SK-N-SH (cell line): Measurements from ENCODE around the gene GTF2I. TPM values are rescaled to one million over a fixed set of nuclear protein-coding genes. Genes with fewer than 3 reads are reported as not detected.

Experiments
- CTCF ChIA-PET: fragments of 300-600, 350-600 bp; formaldehyde crosslinking; extraction: SDS; loops from one replicate; lab custom pipeline; 2021; lab: Yijun Ruan, JAX
- POLR2A ChIA-PET: fragments of 350-600 bp; sonication (Branson Sonifier 250); formaldehyde crosslinking; extraction: SDS; loops from one replicate; lab custom pipeline; 2020; ENCODE audit warnings: antibody characterized with exemption, inconsistent platforms; lab: Yijun Ruan, JAX
- DNase-seq: peaks from one replicate; pipeline ENCODE4 v3.0.0; 2012
- H2AFZ ChIP-seq: fragments of 200-600 bp; sonication (generic); 2 replicates; pipeline ENCODE4 v1.8.1; 2016; ENCODE audit warnings: antibody characterized with exemption, mild to moderate bottlenecking, low read depth
- H3F3A ChIP-seq: fragments of 200-600 bp; sonication (generic); replicated peaks from 2 replicates; pipeline ENCODE3; 2016; ENCODE audit warnings: antibody characterized with exemption, mild to moderate bottlenecking; ENCODE audit not compliant: insufficient read depth
- H3K27ac ChIP-seq, 2 experiments: fragments of 200-500 bp in 1 of 2; fragments of 200-600 bp in 1 of 2; sonication (Bioruptor generic) in 1 of 2; sonication (generic), shearing (Covaris generic) in 1 of 2; 2 replicates each; pipeline versions ENCODE4 v1.5.1 to v1.6.1; 2014 to 2016; ENCODE audit warnings: low read depth in 2 of 2, inconsistent platforms in 1 of 2, low read length in 1 of 2, mild to moderate bottlenecking in 1 of 2, mixed read lengths in 1 of 2
- H3K27me3 ChIP-seq: fragments of 200-600 bp; sonication (generic), shearing (Covaris generic); 2 replicates; pipeline ENCODE4 v1.6.1; 2016; ENCODE audit warnings: mixed run types; ENCODE audit not compliant: insufficient read depth
- H3K36me3 ChIP-seq, 2 experiments: fragments of 200-500 bp in 1 of 2; fragments of 200-600 bp in 1 of 2; sonication (Bioruptor generic) in 1 of 2; sonication (generic) in 1 of 2; replicated peaks in 1 of 2; 2 replicates each; pipeline versions ENCODE3 to v1.5.1; 2014 to 2016; ENCODE audit warnings: low read length in 1 of 2, mild to moderate bottlenecking in 1 of 2; ENCODE audit not compliant: insufficient read depth in 2 of 2, control insufficient read depth in 1 of 2
- H3K4me1 ChIP-seq, 2 experiments: fragments of 200-500 bp in 1 of 2; fragments of 200-600 bp in 1 of 2; sonication (Bioruptor generic) in 1 of 2; sonication (generic), shearing (Covaris generic) in 1 of 2; 2 replicates each; pipeline versions ENCODE4 v1.5.1 to v1.6.1; 2014 to 2016; ENCODE audit warnings: low read depth in 1 of 2, low read length in 1 of 2, mixed run types in 1 of 2; ENCODE audit not compliant: insufficient read depth in 2 of 2, control insufficient read depth in 1 of 2
- H3K4me2 ChIP-seq: fragments of 200-600 bp; sonication (generic), shearing (Covaris generic); 2 replicates; pipeline ENCODE4 v1.6.1; 2017; ENCODE audit warnings: mixed run types
- H3K4me3 ChIP-seq, 2 experiments: fragments of 200-500 bp in 1 of 2; fragments of 200-600 bp in 1 of 2; sonication (Bioruptor generic) in 1 of 2; sonication (generic), shearing (Covaris generic) in 1 of 2; 2 replicates each; pipeline versions ENCODE4 v1.5.1 to v1.8.1; 2014 to 2016; ENCODE audit warnings: low read depth in 2 of 2, inconsistent platforms in 1 of 2, low read length in 1 of 2, mild to moderate bottlenecking in 1 of 2, mixed read lengths in 1 of 2, moderate library complexity in 1 of 2
- H3K79me2 ChIP-seq: fragments of 200-600 bp; sonication (generic); 2 replicates; pipeline ENCODE4 v1.8.1; 2017; ENCODE audit warnings: mild to moderate bottlenecking; ENCODE audit not compliant: insufficient read depth
- H3K9ac ChIP-seq: fragments of 200-600 bp; sonication (generic); 2 replicates; pipeline ENCODE4 v1.6.1; 2017; ENCODE audit warnings: mixed run types
- H3K9me2 ChIP-seq: fragments of 200-600 bp; sonication (generic); 2 replicates; pipeline ENCODE4 v1.6.1; 2017; ENCODE audit warnings: mixed run types
- H3K9me3 ChIP-seq: fragments of 200-600 bp; sonication (generic); 2 replicates; pipeline ENCODE4 v1.6.1; 2017; ENCODE audit warnings: mixed run types, mild to moderate bottlenecking, moderate library complexity
- H4K20me1 ChIP-seq: fragments of 200-600 bp; sonication (generic); 2 replicates; pipeline ENCODE4 v1.6.1; 2017; ENCODE audit warnings: mild to moderate bottlenecking, mixed run types; ENCODE audit not compliant: insufficient read depth
- CHD2 ChIP-seq: fragments of 150-350 bp; IDR thresholded peaks from 2 replicates; pipeline ENCODE4 v1.6.1; 2018; ENCODE audit warnings: low read length; ENCODE audit not compliant: partially characterized antibody
- GABPA ChIP-seq: IDR thresholded peaks from 2 replicates; pipeline ENCODE4 v1.4.0; 2012; ENCODE audit warnings: low read depth, mild to moderate bottlenecking
- GATA2 ChIP-seq: sonication (generic); formaldehyde crosslinking; IDR thresholded peaks from 2 replicates; pipeline ENCODE4 v1.5.0; 2020; ENCODE audit warnings: mild to moderate bottlenecking, missing genetic modification reagents
- IRF3 ChIP-seq: fragments of 150-350 bp; IDR thresholded peaks from 2 replicates; pipeline ENCODE4 v1.6.1; 2016; ENCODE audit warnings: mild to moderate bottlenecking, low read depth, low read length
- JUND ChIP-seq: IDR thresholded peaks from 2 replicates; pipeline ENCODE4 v1.4.0; 2012
- MXI1 ChIP-seq: IDR thresholded peaks from 2 replicates; pipeline ENCODE4 v1.6.1; 2012; ENCODE audit warnings: mild to moderate bottlenecking, low read depth, low read length, improper control_type of control experiment
- RCOR1 ChIP-seq: fragments of 150-350 bp; IDR thresholded peaks from 2 replicates; pipeline ENCODE4 v1.6.1; 2017; ENCODE audit warnings: antibody characterized with exemption, low read length
- REST ChIP-seq: IDR thresholded peaks from 2 replicates; pipeline ENCODE4 v1.6.1; 2012; ENCODE audit warnings: mild to moderate bottlenecking, low read depth, low read length, moderate library complexity
- TCF12 ChIP-seq: IDR thresholded peaks from 2 replicates; pipeline ENCODE4 v1.4.0; 2012
- TEAD4 ChIP-seq: IDR thresholded peaks from 2 replicates; pipeline ENCODE4 v1.4.0; 2012; ENCODE audit warnings: mild to moderate bottlenecking, borderline replicate concordance; ENCODE audit not compliant: insufficient read depth
- whole genome bisulfite sequencing: methylation state at CpG from one replicate; pipeline ENCODE4 v1.1.6; 2017; ENCODE audit warnings: low lambda C conversion rate; 5-methylcytosine and 5-hydroxymethylcytosine counted together
- polyA plus RNA-seq, 3 experiments: library from polyadenylated mRNA; depleted of rRNA; stranded (reverse); fragments of >200 nt; gene quantifications; 2 replicates each; pipeline ENCODE4 v1.2.3, GENCODE V29; 2012

The GTF2I gene
- polyA plus RNA-seq, 1 of the 3 experiments (the other 2 are of a cell fraction) = 90.5 TPM

DNA sequence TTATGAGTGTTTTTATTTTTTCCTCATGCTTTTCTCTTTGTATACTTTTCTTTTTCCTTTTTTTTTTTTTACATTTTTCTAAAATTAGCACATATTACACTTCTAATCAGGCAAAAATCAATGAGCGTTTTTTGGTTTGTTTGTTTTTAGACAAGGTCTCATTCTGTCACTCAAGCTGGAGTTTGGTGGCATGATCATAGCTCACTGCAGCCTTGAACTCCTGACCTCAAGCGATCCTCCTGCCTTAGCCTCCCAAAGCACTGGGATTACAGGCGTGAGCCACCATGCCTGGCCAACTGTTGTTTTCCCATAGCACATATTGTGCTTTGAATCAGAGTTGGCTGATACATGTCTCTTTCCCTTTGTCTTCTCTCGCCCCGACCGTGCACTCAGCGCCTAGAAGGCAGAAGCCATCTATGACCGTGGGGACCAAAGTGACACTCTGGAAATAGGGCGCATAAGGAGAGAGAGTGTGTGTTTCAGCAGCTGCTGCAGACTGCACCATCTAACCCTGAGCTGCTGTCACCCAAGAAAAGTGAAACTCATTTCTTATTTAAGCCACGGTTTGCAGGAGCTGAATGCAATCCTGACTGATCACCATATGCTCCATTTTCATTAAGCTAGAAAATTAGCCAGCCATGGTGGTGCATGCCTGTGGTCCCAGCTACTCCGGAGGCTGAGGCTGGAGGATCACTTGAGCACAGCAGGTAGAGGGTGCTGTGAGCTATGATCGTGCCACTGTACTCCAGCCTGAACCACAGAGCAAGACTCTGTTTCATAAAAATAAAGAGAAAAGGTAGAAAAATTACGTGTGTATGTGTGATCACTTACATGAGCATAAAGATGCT, 41.4 kb upstream of the GTF2I start:
- no peaks in the 10 kb centered on the region for H3K27me3 ChIP-seq
- H4K20me1 ChIP-seq = no peaks in the 10 kb centered on the region
- H3K9ac ChIP-seq = no peak overlapping the region
- no peaks in the 10 kb centered on the region for H3K9me3 ChIP-seq
- H3F3A ChIP-seq = peaks cover 8% of the 10 kb centered on the region
- H3K4me3 ChIP-seq = no peak overlapping the region
- 93% methylated on average over 13 of the region's 13 CpGs for WGBS
- DNase-seq = no peak
- ChIA-PET CTCF (interaction anchor here (0.6 to 0.9 kb wide), 3 partner anchors 15 to 199 kb away, joined by 3 read pairs; no protein-coding TSS in a partner anchor), POLR2A (no interaction called here)
- no peak overlapping the region for H3K27ac ChIP-seq
- H3K79me2 ChIP-seq = no peaks in the 10 kb centered on the region
- TF ChIP-seq RCOR1 (no peak), GABPA (no peak), MXI1 (no peak), CHD2 (no peak), REST (no peak), TCF12 (no peak)
- H2AFZ ChIP-seq = no peak overlapping the region
- H3K36me3 ChIP-seq = no peaks in the 10 kb centered on the region
- H3K9me2 ChIP-seq = no peaks in the 10 kb centered on the region
- H3K4me2 ChIP-seq = no peak overlapping the region
- H3K4me1 ChIP-seq = peaks cover 0 to 13% of the 10 kb centered on the region in 2 experiments; a peak in 1 of 4 replicates

- Histone ChIP-seq H3K36me3 (no peaks in the 10 kb centered on the region), H3K4me1 (peaks cover 0 to 12% of the 10 kb centered on the region in 2 experiments; a peak in 1 of 4 replicates), H3K4me3 (no peak overlapping the region), H3K79me2 (no peaks in the 10 kb centered on the region), H3K27me3 (no peaks in the 10 kb centered on the region), H3K27ac (peak overlapping the region in 1 of 2 experiments; percentile 1; a peak in 1 of 4 replicates), H3K9me2 (no peaks in the 10 kb centered on the region), H3F3A (peaks cover 8% of the 10 kb centered on the region), H4K20me1 (no peaks in the 10 kb centered on the region), H3K4me2 (no peak overlapping the region), H3K9ac (no peak overlapping the region), H3K9me3 (no peaks in the 10 kb centered on the region), H2AFZ (0 out of 2 replicates have a peak overlapping the region, but pooled peaks have one; percentile 30)
- ChIA-PET POLR2A (no interaction called here), CTCF (interaction anchor here (0.9 to 2.0 kb wide), 3 partner anchors 11 to 200 kb away, joined by 3 to 8 read pairs (median 3); no protein-coding TSS in a partner anchor)
- TF ChIP-seq JUND (no peak), MXI1 (no peak), IRF3 (no peak), GATA2 (CRISPR knock-in tag) (0 out of 2 replicates have a peak, but pooled peaks have one; percentile 14), TEAD4 (no peak)
- DNase-seq = peak; percentile 54
- 73% methylated on average over 6 of the region's 9 CpGs for WGBS
These were observed 40.3 kb upstream of the GTF2I start for GRCh38 chr7:74617180-74617744.
